Smooth muscle cell of the brain vasculature (primary cell): ENCODE results near the gene CHID1.

ENCODE experiments used
- DNase-seq: peaks from one replicate; pipeline ENCODE4 v3.0.0-alpha.2; 2012; ENCODE audit warnings: low read depth, low spot score

CHID1 gene

DNA sequence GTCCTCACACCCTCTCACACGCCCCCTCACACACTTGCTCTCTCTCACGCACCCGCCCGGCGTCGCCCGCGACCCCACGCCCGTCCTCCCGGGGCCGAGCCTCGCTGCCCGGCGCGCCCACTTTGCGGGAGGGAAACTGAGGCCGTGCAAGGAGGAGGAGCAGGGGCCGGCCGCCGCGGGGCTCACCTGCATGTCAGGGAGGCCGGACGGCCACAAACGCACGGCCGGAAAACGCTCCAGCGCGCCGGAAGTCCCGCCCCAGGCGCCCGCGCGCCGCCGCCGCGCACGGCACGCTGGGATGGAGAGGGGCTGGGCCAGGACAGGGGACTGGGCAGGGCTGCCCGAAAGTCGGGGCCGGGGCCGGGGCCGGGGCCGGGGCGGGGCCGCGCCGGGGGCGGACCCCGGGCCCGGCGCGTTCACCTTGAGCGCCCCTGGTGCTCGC, at the start of gene CHID1:
Gene CHID1 (minus strand): TSS at position 222 of the 442 bp plus-strand sequence. CDS start 5,994 bp downstream, outside the sequence.
- no peak for DNase-seq

DNA sequence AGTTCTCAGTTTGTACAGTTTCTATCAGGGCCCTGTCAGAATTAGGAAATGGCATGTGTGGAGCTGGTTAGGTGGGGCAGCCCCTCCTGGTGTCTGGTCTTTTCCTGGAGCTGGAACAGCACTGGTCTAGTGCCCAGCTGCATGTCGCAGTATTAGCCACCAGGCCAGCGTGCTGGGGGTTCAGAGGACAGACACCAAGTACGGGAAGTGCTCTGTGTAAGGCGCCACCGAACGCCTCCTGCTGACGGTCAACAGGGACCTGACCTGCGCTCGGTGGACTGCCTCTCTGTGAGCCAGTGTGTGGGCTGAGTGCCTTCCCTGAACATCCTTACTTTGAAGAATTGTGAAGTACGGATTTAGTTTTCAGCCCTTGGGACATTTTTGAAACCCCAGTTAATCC, 49.0 kb upstream of the CHID1 start:
- no peak for DNase-seq

DNA sequence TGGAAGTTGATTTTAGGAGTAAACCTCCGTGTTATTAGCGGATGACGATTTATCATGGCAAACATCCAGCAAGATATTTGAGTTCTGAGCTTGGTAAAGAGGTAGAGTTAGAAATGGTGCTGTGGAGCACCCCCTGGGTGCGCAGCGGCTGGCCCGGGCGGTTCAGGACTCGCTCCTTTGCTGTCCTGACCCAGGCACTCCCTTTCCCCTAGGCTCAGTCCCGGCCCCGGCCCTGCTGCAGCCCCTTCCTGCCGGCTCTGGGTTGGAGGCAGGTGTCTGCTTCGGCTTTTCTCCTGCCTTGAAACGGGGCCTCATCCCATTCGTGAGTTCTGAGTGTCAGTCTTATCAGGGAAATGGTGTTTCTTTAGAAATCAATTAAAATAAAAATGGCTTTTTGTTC, 48.4 kb upstream of the CHID1 start:
- DNase-seq: no peak

DNA sequence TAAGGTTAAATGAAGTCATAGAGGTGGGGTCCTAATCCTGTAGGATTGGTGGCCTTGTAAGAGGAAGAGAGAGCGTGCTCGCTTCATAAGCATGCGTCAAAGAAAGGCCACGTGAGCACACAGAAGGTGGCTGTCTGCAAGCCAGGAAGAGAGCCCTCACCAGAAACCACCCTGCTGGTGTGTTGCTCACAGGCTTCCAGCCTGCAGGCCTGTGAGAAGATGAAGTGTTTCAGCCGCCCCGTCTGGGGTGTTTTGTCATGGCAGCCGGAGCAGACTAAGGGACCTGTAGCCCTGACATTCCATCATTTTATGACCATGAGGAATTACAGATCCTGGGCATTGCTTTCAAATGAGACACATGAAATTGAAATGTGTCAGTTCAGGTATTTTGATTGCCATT, 47.5 kb upstream of the CHID1 start:
- DNase-seq: no peak

DNA sequence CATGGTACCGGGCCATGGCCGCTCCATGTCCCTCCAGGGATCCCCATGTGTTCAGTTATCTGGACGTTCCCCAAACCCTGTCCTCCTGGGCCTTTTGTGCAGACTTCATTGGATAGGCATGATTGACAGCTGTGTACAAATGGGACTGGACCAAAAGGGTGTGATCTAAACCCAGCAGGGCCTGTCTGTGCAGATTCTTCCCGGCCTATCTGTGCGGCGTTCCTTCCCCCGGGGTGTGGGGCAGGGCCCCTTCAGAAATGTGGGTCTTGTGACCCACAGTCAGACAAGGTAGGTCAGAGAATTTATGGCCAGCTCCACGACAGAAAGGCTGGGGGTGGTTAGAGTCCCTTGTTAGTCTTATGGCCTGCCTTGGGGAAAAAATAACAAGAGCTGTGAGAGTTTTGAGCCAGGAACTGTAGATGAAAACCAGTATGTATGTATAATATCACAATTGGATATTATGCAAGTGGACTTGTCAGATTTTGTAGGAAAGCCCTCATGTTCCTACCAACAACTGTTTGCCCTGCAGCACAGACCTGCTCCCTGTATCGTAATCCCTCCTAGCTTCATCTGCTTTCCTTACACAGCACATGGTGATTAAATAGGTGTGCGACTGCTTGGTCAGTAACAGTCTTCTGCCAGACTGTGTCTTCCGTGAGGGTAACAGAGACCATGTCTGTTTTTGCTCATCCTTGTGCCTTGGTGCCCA, 46.8 kb upstream of the CHID1 start:
- DNase-seq: no peak

DNA sequence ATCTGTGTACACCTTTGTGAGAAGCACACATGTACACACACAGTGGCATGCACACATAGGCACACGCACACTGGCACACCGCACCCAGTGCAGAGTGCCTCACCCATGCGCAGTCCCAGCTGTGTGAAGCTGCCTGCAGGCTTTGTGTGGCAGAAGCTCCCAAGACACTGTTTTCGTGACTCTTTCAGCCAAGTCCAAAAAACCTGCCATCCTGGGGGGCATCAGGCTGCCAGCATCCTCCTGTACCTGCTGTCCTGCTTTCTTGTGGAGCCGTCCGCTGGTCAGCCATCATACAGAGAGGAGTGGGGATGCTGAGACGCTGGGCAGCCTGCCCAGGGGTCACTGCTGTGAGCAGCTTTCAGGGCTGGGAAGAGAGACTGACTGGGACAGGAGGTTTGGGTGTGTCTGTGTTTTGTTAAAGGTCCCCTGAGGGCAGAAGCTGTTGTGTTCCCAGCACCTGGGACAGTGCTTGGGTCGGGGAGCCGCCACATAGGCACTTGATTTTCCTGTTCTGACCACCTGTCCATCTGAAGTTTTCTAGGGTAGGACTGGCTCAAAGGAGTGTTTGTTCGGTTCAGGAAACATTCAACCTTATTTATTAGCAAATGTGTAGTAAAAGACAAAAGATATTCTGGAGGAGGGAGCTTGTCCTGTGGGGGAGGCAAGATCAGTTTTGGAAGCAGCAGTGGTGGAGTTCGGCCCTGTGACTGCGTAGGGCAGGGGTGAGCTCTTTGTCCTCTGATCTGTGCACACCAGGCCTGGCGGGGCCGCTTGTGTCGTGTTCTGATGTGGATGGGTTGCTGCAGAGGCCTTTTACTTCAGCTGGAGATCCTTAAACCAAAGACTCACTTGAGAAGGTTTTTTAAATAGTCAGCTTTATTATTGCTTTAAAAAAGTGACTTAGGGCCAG, 44.8 kb upstream of the CHID1 start:
- DNase-seq: no peak

DNA sequence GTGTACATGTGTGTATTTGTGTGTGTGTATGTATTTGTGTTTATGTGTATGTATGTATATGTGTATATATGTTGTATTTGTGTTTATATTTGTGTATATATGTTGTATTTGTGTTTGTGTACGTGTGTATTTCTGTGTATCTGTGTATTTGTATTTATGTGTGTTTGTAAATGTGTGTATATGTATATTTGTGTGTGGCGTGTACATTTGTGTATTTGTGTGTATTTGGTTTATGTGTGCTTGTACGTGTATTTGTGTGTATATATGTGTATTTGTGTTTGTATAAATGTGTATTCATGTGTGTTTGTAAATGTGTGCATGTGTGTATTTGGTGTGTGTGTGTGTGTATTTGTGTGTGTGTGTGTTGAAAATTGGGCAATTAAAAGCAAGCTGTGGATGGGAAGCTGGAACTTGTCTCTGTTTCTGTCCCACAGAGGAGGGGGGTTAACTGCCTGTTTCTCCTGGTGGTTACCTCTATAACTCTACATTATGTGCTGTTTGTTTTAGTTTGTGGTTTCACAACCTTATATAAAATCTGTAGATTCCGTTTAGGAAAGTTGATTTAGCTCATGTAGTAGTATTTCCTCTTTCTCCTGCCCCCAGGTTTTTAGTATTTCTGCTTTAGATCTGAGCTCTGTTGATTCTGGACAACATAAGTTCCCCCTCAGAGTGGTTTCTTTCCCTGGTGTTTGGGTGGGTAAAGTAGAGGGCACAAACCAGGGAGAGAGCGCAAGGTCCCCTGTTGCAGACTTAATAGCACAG, 44.0 kb upstream of the CHID1 start:
- no peak for DNase-seq

DNA sequence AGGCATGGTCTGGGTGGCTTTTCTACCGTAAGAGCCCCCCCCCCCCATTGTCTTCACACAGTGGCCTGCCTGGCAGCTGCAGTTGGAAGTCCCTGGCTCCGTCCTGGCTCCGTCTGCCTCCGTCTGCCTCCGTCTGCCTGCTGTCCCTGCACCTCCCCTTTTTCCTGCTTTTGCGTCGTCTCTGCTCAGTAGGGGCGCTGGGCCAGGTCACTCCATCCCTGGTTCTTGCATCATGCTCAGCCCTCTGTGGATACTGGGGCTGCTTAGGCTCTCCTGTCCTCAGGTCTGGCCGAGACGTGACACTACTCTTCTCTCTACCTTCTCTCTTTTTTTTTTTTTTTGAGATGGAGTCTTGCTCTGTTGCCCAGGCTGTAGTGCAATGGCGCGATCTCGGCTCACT, 42.9 kb upstream of the CHID1 start:
- DNase-seq: no peak

DNA sequence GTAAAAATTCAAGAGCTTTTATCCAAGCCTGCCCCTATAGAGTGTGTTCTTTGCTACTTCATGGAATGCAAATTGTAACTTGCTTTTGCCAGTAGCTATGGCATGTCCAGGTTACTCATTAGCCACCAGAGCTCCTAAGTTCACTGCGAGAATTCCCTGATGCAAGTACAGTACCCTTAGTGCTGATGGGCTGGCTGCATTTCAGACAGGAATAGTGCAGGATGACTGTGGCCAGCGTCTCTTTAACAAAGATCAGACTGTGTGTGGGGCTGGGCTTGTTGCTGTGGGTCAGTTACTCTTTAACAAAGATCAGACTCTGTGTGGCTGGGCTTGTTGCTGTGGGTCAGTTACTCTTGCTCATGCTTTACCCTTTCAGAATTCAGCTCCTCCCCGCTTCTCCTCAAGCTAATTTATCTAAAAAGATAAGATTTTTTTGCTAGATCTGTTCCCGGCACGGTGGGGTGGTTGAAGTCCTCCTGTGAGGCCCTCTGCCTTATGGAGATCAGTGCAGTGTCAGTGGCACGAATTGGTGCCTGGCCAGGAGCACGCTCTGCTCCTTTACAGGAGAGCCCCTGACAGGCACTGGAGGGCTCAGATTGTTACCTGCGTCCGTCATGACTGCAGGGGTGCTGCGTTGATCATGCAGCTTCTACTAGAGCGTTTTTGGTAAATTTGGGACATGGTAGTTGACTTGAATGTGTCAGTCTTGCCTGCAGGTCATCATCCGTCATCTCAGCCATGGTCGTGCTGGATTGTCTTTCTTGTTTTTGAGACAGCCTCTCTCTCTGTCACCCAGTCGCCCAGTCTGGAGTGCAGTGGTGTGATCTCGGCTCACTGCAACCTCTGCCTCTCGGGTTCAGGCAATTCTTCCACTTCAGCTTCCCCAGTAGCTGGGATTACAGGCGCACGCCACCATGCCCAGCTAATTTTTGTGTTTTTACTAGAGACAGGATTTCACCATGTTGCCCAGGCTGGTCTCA, 42.1 kb upstream of the CHID1 start:
- DNase-seq: no peak

DNA sequence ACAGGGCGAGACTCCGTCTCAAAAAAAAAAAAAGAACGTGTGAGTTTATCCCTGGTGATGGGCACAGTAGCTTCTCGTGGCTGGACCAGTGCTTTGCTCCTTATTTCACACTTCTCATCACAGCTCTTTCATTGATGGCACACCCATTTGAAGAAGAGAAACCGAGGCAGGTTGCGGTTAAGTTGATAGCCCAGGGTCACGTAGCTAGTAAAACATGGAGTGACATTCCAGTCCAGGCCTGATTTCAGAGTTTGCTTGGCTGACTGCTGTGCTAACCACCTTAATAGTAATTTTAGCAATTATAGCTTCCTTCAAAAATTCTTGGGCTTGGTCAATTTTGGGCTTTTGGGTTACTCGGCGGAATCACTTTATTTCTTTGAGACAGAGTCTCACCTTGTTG, 40.9 kb upstream of the CHID1 start:
- no peak for DNase-seq

DNA sequence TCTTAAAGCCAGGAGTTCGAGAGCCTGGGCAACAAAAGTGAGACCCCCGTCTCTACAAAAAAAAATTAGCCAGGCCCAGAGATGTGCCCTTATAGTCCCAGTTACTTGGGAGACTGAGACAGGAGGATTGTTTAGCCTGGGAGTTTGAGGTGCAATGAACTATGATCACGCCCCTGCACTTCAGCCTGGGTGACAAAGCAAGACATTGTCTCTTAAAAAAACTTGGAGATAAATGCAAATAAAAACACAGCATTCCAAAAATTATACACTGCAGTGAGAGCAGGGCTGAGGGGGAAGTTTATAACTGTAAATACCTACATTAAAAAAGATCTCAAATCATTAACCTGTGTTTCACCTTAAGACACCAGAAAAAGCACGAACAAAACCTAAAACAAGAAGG, 37.1 kb upstream of the CHID1 start:
- DNase-seq: no peak

DNA sequence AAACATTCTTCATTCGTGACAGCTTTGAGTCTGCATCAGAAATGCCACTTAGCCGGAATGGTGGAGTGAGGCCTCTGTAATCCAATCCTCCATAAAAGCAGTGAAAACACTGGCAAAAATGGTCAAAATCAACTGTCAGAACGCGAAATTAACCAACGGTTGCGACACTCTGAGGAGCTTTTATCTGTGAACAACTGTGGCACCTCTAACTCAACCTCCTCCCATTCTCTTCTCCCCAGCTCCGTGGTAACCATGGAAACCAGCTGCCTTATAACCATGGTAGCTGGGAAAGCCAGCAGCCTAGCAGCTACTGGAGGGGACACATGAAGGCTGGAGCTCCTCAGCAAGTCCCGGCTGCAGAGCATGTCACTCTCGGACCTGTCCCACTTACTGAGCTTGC, 35.4 kb upstream of the CHID1 start:
- DNase-seq: no peak

DNA sequence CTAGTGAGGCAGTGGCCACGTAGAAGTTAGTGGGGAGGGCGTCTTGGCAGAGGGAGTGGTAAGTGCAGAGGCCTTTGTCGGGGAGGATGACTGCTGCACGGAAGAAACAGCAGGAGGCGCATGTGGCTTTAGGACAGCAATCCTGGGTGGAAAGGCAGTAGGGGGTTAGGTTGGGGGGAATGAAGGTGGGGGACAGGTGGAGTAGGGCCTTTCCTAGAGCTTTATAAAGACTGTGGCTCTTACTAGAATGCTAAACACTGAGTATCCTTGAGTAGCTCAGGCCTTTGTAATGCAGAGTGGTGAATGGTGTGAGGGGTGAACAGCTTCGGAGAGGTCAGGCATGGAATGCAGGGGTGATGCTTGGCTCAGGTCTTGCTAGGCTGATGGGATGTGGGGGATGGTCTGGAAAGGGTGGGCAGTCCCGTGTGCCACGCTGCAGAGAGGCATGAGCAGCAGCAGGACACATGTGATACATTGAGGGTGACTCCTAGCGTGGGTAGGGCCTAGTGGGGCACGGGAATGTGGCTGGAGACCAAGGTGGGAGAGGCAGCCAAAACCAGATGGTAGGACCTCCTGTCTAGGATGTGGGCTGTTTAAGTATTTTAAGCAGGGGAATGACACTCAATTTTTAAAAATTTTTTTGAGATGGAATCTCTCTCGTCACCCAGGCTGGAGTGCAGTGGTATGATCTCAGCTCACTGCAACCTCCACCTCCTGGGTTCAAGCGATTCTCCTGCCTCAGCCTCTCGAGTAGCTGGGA, 34.3 kb upstream of the CHID1 start:
- no peak for DNase-seq

DNA sequence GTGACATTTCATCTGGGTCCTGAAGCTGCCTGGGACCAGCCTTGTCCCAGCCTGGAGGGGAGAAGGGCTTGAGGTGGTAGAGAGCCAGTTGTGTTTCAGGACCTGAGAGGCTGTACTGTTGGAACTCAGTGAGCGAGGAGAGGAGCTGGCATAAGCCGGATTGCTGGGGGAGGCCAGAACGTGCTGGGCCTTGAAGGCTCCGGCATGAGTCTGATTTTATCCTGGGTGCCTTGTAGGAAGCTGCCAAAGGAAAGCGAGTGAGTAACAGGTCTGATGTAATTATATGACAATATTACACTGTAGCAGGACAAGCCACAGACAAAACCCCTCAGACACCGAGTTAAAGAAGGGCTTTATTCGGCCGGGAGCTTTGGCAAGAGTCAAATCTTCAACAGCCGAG, 32.2 kb upstream of the CHID1 start:
- no peak for DNase-seq

DNA sequence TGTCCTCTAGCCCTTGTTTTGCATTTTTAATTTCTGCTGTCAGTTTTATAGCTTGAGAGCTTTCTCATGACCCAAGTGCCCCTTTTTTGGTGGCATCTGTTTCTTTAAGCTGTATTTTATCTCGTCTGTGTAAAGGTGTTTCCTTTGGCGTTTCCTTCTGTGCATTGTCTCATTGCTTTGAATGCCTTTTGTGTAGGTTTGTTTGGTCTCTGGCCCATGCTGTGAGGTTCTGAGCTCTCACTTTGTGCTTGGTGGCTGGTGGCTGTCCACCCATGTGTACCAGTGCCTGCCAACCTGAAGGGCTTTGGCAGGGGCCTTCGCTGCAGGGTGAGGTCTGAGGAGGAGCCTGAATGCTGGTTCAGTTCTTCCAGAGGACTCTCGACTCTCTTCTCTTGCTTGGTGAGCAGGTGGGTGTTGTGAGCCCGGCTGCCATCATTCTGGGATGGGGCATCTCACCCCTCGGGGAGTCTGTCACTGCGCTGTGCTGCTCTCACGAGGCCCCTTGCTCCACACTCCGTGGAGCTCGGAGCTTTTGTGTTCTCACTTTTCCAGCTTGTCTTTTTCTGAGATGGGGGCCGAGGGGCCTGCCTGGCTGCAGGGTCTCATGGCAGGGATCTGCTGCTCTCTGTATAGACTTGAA, 30.0 kb upstream of the CHID1 start:
- no peak for DNase-seq

DNA sequence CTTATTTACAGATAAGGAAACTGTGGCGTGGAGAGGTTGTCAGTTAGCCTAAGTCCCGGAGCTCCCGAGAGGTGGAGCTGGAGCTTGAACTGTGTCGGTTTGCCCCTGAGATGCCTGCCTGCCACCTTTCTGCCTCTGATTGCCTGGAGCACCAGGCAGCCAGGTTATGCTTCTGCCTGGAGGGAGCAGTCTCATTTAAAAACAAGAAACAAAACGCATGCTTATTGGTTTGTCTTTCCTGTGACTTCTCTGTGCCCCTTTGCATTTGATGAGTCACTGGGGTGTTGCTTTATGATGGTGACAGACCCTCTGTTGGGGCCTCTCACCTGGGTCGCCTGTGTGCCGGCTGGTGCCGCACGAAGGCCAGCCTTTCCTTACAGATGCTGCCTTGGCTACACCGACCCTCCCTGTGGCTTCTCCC, 27.2 kb upstream of the CHID1 start:
- no peak for DNase-seq

DNA sequence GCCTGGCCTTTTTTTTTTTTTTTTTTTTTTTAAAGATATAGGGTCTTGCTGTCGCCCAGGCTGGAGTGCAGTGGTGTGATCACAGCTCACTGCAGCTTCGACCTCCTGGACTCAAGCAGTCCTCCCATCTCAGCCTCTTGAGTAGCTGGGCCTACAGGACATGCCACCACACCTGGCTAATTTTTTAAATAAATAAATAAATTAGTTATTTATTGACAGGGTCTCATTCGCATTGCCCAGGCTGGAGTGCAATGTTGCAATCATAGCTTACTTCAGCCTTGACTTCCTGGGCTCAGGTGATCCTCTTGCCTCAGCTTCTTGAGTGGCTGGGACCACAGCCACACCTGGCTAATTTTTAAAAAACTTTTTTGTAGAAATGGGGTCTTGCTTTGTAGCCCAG, 25.6 kb upstream of the CHID1 start:
- DNase-seq: no peak

DNA sequence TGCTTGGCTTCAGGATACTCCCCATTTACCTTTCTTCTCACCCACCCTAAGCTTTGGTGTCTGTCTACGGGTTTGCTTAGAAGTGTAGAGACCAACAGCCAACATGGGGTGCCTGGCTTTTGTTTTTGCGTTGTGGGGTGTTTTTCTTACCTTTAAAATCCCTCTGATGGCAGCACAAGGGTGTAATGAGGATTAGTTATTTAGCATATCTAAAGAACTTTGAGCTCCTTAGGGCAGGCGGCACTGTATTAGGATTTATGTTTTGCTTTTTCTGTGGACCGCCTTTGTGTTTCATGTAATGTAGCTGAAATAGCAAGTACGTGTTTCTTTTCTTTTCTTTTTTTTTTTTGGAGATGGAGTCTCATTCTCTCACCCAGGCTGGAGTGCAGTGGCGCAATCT, 23.9 kb upstream of the CHID1 start:
- DNase-seq: no peak

DNA sequence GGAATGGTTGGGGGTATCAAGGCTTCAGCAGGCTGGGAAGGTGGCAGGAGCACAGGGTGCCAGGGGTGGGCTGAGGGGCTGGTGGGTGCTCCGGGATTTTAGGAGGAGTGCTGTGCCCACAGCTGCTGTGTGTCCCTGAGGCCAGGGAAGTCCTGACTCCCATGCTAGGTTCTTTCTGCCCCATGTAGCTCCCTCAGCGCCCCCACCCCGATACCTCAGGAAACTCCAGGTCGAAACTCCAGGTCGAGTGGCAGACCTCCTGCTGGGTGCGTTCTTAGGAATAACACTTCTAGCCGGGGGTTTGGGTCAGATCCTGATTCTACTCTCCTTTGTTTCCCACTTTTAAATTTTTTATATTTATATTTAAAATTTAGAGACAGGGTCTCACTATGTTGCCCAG, 23.3 kb upstream of the CHID1 start:
- no peak for DNase-seq
